ENCODE results near the gene MAOA. TPM values are rescaled to one million over a fixed set of nuclear protein-coding genes. Genes with fewer than 3 reads are reported as not detected.

The MAOA gene
- total RNA-seq, 1 donor from 2014 or later, result 12.7 TPM

DNA sequence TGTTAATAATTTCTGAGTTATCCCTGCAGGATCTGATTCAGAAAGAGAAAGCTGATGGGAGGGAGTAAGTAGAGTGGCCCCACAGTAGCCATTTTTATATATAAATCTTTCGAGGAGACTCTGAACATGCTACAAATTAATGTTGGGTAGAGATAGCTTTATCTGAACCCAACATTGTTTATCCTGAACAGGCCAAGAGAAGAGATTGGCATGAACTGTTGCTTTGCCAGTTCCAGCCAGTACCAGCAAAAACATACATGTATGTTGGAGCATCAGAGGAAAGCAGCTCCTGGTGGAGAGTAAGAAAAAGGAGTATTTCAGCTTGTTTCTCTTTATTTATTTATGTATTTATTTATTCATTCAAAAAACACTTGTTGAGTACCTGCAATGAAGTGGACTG lies 1.6 kb downstream of the MAOA start:
- Histone ChIP-seq H3K4me2 (no peak overlapping the region), H3K27me3 (peaks cover 5% of the 10 kb centered on the region), H3K9ac (no peak overlapping the region), H3K36me3 (no peaks in the 10 kb centered on the region), H3K9me3 (ENCODE audit: low read depth) (no peaks in the 10 kb centered on the region), H3K27ac (no peak overlapping the region), H4K20me1 (ENCODE audit: low read depth) (no peaks in the 10 kb centered on the region), H3K4me1 (peaks cover 19% of the 10 kb centered on the region), H3K4me3 (no peak overlapping the region), H2AFZ (replicated peaks) (no peak overlapping the region), H3F3A (ENCODE audit: low read depth) (no peaks in the 10 kb centered on the region), H3K79me2 (ENCODE audit: low read depth) (no peaks in the 10 kb centered on the region)
- Mint-ChIP-seq H3K4me1 (peaks cover 7% of the 10 kb centered on the region), H3K9me3 (peaks cover 4% of the 10 kb centered on the region), H3K36me3 (no peaks in the 10 kb centered on the region), H3K27me3 (ENCODE audit: insufficient read depth, low read depth) (peaks cover 7% of the 10 kb centered on the region), H3K4me3 (no peak overlapping the region), H3K27ac (no peak overlapping the region)
- no peak for DNase-seq (ENCODE audit: low spot score)
- TF ChIP-seq EZH2 (IDR thresholded peaks at IDR 0.05) (no peak), EZH2phosphoT487 (IDR thresholded peaks at IDR 0.05) (no peak)
- TF ChIP-seq, protein P1, sequence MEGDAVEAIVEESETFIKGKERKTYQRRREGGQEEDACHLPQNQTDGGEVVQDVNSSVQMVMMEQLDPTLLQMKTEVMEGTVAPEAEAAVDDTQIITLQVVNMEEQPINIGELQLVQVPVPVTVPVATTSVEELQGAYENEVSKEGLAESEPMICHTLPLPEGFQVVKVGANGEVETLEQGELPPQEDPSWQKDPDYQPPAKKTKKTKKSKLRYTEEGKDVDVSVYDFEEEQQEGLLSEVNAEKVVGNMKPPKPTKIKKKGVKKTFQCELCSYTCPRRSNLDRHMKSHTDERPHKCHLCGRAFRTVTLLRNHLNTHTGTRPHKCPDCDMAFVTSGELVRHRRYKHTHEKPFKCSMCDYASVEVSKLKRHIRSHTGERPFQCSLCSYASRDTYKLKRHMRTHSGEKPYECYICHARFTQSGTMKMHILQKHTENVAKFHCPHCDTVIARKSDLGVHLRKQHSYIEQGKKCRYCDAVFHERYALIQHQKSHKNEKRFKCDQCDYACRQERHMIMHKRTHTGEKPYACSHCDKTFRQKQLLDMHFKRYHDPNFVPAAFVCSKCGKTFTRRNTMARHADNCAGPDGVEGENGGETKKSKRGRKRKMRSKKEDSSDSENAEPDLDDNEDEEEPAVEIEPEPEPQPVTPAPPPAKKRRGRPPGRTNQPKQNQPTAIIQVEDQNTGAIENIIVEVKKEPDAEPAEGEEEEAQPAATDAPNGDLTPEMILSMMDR (IDR thresholded peaks at IDR 0.05), result no peak

DNA sequence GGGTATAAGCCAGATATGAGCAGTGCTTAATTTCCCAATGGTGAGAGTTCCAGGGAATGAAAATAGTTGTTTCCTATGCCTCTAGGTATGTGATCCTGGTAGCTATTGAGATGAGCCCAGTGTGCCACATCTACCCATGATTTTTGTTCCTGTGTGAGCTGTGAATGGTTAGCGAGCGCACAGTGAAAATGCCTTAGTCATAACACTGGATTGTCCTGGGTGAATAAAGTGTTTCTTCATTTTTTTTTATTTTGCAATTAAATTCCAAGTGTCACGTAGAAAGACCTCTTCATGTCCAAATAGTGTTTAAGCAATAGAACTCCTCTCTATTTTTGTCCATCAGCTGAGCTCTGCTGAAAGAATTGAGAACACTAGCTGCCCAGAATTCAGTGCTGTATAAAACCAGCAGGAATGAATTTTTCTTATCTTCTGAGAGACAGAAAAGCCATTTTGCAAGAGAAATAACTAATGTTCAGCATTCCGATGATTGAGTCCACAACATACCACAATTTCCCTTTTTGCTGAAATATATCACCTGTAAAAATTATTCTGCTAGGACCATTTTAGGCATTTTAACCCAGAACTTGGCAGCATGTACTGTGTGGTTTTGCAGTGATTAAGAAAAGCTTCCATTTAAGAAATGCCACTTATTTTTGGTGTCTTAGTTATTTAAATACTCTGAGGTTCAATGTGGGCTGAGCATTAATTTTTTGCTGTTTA lies 5.6 kb downstream of the MAOA start:
- Mint-ChIP-seq H3K4me3 (no peak overlapping the region), H3K27me3 (ENCODE audit: insufficient read depth, low read depth) (no peaks in the 10 kb centered on the region), H3K9me3 (peaks cover 4% of the 10 kb centered on the region), H3K4me1 (peaks cover 21% of the 10 kb centered on the region), H3K36me3 (peaks cover 3% of the 10 kb centered on the region), H3K27ac (no peak overlapping the region)
- peaks cover 30% of the 10 kb centered on the region for H3K4me1 ChIP-seq
- no peaks in the 10 kb centered on the region for H3K79me2 ChIP-seq (ENCODE audit: low read depth)
- H3K27ac ChIP-seq, result no peak overlapping the region
- H2AFZ ChIP-seq (replicated peaks), result no peak overlapping the region
- no peak overlapping the region for H3K9ac ChIP-seq
- H3K36me3 ChIP-seq, result no peaks in the 10 kb centered on the region
- H3F3A ChIP-seq (ENCODE audit: low read depth), result no peaks in the 10 kb centered on the region
- H4K20me1 ChIP-seq (ENCODE audit: low read depth), result no peaks in the 10 kb centered on the region
- no peaks in the 10 kb centered on the region for H3K27me3 ChIP-seq
- no peak overlapping the region for H3K4me2 ChIP-seq
- H3K9me3 ChIP-seq (ENCODE audit: low read depth), result no peaks in the 10 kb centered on the region
- TF ChIP-seq EZH2phosphoT487 (IDR thresholded peaks at IDR 0.05), result no peak
- DNase-seq (ENCODE audit: low spot score), result no peak
- no peak overlapping the region for H3K4me3 ChIP-seq

DNA sequence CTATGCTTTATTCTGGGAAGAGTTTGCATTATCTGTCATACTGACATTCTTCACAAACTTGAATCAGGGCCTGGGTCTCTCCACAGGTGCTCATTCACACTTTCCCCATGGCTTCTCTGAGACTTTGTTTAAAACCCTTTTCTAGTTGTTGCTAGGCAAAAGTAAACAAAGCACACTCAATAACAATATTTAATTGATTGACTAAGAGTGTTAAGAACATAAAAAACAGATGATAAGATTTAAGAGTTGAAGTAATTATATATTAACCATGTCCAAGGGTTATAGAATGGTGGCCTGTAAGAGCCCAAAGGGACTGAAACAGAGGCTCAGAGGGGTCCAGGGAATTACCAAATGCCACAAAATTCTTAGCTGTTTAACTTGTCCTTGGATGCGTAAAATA lies 7.1 kb downstream of the MAOA start:
- Histone ChIP-seq H4K20me1 (ENCODE audit: low read depth) (no peaks in the 10 kb centered on the region), H3K27ac (no peak overlapping the region), H3K27me3 (no peaks in the 10 kb centered on the region), H2AFZ (replicated peaks) (no peak overlapping the region), H3K4me1 (peaks cover 30% of the 10 kb centered on the region), H3K9ac (no peak overlapping the region), H3K4me2 (no peak overlapping the region), H3K4me3 (no peak overlapping the region), H3K36me3 (no peaks in the 10 kb centered on the region), H3F3A (ENCODE audit: low read depth) (no peaks in the 10 kb centered on the region), H3K79me2 (ENCODE audit: low read depth) (no peaks in the 10 kb centered on the region), H3K9me3 (ENCODE audit: low read depth) (no peaks in the 10 kb centered on the region)
- Mint-ChIP-seq H3K27me3 (ENCODE audit: insufficient read depth, low read depth) (no peaks in the 10 kb centered on the region), H3K9me3 (peaks cover 4% of the 10 kb centered on the region), H3K4me1 (peaks cover 21% of the 10 kb centered on the region), H3K36me3 (peaks cover 3% of the 10 kb centered on the region), H3K4me3 (no peak overlapping the region), H3K27ac (peak overlapping the region; percentile 91)
- TF ChIP-seq EZH2phosphoT487 (IDR thresholded peaks at IDR 0.05), result no peak
- no peak for TF ChIP-seq EZH2 (IDR thresholded peaks at IDR 0.05)
- TF ChIP-seq, protein P1 (IDR thresholded peaks at IDR 0.05), result no peak
- no peak for DNase-seq (ENCODE audit: low spot score)

DNA sequence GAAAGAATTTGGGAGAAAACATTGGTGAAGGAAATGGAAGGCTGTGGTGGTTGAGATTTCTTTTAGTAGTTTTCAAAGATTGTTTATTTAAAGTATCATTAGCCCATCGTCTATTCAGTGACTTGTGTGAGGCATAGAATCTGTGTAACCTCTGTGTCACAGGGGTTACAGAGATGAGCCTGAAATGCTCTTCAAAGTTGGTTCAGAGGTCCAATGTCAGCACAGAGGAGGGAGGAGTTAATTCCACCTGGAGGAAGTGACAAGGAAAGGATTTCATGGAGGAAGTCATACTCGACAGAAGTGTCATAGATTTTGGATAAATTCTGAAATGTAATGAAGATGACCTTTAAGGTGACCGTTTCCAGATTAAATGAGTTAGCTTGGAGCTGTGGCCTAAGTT lies 8.2 kb downstream of the MAOA start:
- Mint-ChIP-seq H3K27ac (no peak overlapping the region), H3K9me3 (peaks cover 4% of the 10 kb centered on the region), H3K4me3 (no peak overlapping the region), H3K27me3 (ENCODE audit: insufficient read depth, low read depth) (no peaks in the 10 kb centered on the region), H3K4me1 (peaks cover 21% of the 10 kb centered on the region), H3K36me3 (peaks cover 3% of the 10 kb centered on the region)
- Histone ChIP-seq H3K27ac (no peak overlapping the region), H3K4me3 (no peak overlapping the region), H3K36me3 (no peaks in the 10 kb centered on the region), H3K9me3 (ENCODE audit: low read depth) (no peaks in the 10 kb centered on the region), H2AFZ (replicated peaks) (no peak overlapping the region), H3K4me1 (peaks cover 30% of the 10 kb centered on the region), H3K4me2 (no peak overlapping the region), H3K9ac (no peak overlapping the region), H4K20me1 (ENCODE audit: low read depth) (no peaks in the 10 kb centered on the region), H3K27me3 (no peaks in the 10 kb centered on the region), H3F3A (ENCODE audit: low read depth) (no peaks in the 10 kb centered on the region), H3K79me2 (ENCODE audit: low read depth) (no peaks in the 10 kb centered on the region)
- no peak for DNase-seq (ENCODE audit: low spot score)
- TF ChIP-seq, protein P1 (IDR thresholded peaks at IDR 0.05), result no peak
- TF ChIP-seq EZH2 (IDR thresholded peaks at IDR 0.05) (no peak), EZH2phosphoT487 (IDR thresholded peaks at IDR 0.05) (no peak)
